Gastroesophageal sphincter (tissue), 3 donors: ENCODE results near the gene MCMBP.

Experiments used
- CTCF ChIP-seq, 4 experiments: fragments of 200-600 bp in 2 of 4; fragments of 450-650 bp in 2 of 4; sonication (generic) in 1 of 4; IDR thresholded peaks; one replicate each; pipeline ENCODE4 v1.5.1; 2017 to 2019; ENCODE audit warnings: antibody characterized with exemption in 4 of 4, mild to moderate bottlenecking in 2 of 4, moderate library complexity in 2 of 4
- POLR2A ChIP-seq, 2 donors: fragments of 450-650 bp; IDR thresholded peaks; one replicate each; pipeline ENCODE4 v1.6.1; 2017; ENCODE audit warnings: antibody characterized with exemption in 2 of 2, mild to moderate bottlenecking in 2 of 2, moderate library complexity in 1 of 2

GRCh38 chr10:119919826-119920225 lies 47.2 kb upstream of the MCMBP start:
- TF ChIP-seq CTCF (IDR thresholded peaks at IDR 0.05) (no peak), POLR2A (IDR thresholded peaks at IDR 0.05) (no peak)
